Mucosa of gallbladder (tissue), 1 donor: ENCODE measurements around the gene PRG3. TPM values are rescaled to one million over a fixed set of nuclear protein-coding genes. Genes with fewer than 3 reads are reported as not detected.

Experiments
- DNase-seq: peaks from one replicate; pipeline ENCODE4 v3.0.0-alpha.2; 2020; ENCODE audit warnings: low spot score
- total RNA-seq: library from RNA; stranded (reverse); gene quantifications from one replicate; pipeline ENCODE4 v1.2.1, GENCODE V29; 2021
- donor health status: DM: no; HTN: no; CAD: no.

Gene PRG3
- not detected for total RNA-seq

- no peak for DNase-seq
Measured at GRCh38 chr11:57380975-57381374, at the start of gene PRG3. Gene PRG3, minus strand, starts transcription at chr11:57381150. Its CDS starts 442 bp downstream, at chr11:57380708.

GRCh38 chr11:57429946-57430345 lies 49.0 kb upstream of the PRG3 start:
- DNase-seq = no peak

DNA sequence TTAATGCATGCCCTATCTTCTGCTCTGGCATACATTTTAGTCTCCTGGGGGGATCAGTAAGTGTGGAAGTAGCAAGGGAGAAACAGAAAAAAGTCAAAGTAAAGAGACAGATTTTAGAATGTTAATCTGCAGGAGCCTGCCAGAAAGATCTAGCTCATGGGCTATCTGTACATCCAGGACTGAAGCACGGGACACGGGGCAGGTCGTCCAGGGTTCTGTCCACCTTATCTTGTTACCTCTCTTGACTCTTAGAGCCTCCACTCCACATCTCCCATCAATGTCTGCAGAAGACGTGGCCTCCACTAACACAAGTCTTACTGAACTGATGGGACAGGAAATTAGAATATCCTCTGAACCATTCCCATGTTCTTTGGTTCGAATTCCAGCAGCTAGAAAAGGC lies 47.7 kb upstream of the PRG3 start:
- no peak for DNase-seq

DNA sequence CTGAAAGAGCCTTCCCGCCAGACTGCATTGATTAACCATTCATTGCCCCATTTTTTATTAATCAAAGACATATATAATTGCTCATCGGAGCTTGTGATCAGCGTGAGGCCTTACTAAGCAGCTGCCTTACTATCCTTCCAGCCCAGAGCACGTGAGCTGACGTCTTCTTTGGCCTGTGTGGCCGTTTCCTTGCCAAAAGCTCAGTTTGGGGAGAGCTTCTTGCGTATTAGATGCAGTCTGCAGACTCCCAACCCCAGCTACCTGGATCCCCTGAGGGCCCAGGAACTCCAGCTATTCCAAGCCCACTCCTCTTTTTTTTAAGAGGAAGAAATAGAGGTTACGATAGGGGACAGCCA lies 46.8 kb upstream of the PRG3 start:
- peak; percentile 71 for DNase-seq

DNA sequence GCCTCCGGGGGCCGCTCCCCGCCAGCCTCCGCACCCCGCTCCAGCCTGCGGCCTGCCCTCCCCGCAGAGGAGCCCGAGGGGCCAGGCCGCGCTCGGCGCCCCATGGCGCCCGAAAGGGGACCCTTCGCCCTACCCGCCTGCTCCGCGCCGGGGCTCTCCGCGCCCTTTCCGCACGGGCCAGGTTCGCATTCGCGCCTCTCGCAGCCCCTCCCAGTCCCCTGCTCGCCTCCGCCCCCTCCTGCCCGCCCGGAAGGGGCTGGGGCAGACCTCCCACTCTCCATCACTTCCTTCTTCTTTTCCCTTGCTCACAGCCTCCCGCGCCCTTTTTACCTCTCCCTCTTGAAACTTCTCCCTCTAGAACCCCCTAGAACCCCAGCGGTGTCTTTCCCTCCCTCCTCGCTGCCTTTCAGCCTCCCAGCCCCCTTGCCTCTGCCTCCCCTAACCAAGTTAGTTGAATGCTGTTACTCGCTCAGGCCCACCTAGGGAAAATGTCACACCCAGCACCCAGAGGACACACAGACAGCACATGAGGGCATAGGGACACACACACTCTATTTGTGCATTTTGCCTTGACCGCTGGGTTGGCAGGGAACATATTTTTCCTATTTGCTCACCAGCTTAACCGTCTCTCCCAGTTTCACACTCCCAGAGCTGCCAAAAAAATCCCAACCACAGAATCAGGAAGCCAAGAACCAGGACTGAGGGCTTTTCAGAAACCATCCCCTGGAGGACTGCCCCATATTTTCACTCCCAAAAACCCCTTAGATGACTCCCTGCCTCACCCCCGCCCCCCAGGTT lies 46.2 kb upstream of the PRG3 start, which contains the start of gene SLC43A3:
Gene SLC43A3 (minus strand): TSS at position 193 of the 798 bp plus-strand sequence. CDS start 949 bp downstream, outside the sequence.
- peak; percentile 73 for DNase-seq

GRCh38 chr11:57426439-57426928 lies 45.5 kb upstream of the PRG3 start:
- DNase-seq = peak; percentile 28

GRCh38 chr11:57425565-57426438 lies 44.9 kb upstream of the PRG3 start:
- peak; percentile 77 for DNase-seq

- DNase-seq = peak; percentile 63
Measured at GRCh38 chr11:57424792-57425564, 44.0 kb upstream of the PRG3 start.

DNA sequence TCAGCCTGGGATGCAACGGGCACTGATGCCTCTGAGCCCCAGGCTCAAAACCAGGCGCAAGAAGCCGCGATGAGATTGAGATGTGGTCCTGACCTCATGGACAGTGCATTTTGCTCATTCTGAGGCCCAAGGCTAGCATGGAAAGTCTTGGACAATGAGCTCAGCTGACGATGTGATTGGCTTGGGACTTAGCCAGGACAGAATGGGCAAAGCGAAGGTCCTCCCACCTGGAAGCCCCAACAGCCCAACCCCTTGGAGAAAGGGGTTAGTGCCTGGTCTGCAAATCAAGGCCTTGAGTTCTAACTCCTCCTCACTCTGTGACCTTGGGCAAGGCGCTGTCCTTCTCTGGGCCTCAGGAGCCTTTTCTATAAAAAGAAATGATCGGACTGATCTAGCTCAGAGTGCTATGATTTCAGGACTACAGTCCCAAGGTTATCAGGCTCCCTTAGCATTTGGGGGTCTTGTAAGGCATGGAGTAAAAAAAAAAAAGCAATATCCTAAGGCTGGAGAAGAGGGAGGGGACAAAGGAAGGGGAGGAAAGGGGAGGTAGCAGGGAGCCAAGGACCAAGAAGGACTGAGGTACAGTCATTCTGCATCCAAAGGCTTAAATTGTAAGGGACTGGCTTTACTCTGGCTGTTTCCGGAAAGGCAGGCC lies 43.3 kb upstream of the PRG3 start:
- no peak for DNase-seq

- no peak for DNase-seq
Measured at GRCh38 chr11:57422669-57423068, 41.7 kb upstream of the PRG3 start.

GRCh38 chr11:57421805-57422204 lies 40.9 kb upstream of the PRG3 start:
- DNase-seq = no peak

DNA sequence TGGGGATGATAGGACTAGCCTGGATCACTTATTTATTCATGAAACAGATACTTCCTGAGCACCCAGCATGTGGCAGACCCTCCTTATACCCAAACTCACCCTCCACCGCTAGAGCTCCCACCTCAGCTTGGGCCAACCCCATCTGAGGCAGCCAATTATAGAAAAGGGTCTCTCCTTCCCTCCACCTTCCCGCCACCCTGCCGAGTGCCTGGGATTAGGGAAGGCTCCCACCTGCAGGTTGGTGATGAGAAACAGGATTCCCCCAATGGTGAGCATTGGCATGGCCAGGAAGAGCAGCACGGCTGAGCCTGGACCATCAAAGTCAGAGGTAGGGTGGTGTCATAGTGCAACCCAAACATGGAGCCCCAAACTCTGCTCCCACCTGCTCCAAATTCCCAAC lies 40.1 kb upstream of the PRG3 start:
- DNase-seq = no peak

DNA sequence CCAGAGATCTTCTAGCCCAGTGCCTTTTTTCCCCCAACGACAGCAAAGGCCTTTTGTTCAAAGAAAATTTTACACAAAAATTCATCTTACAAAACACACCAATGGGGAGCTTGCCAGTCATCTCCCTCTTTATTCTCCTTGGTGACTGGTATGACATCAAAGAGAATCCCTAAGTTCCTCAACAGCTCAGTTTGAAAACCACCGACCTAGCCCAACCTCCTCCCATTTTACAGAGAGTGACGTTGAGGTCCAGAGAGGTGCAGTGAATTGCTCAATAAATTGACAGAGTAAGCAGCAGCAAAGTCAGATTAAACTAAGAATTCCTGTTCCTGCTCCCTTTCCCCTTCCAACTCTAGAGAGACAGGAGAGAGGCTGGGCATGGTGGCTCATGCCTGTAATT lies 38.2 kb upstream of the PRG3 start:
- DNase-seq = no peak

- DNase-seq = no peak
Measured at GRCh38 chr11:57418131-57418530, 37.2 kb upstream of the PRG3 start.

GRCh38 chr11:57417056-57417455 lies 36.1 kb upstream of the PRG3 start:
- DNase-seq = peak; percentile 34

DNA sequence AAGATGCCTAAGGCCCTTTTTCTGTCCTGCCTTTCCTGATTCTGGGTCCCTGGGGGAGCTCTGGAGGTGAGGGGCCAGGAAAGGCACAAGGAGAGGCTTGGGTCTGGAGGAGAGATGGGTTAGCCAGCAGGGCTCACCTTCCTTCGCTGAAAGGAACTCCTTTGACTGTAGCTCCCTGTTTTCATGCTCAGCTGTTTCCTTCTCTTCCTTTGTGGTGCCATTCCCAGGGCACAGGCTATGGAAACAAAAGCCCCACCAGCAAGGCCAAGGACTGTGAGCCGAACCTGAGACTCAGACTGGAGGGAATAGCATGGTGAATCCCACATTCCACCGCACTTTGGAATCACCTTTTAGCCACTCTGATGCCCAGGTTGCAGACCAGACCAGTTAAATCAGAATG lies 35.5 kb upstream of the PRG3 start:
- DNase-seq = no peak

GRCh38 chr11:57414612-57415212 lies 33.8 kb upstream of the PRG3 start:
- no peak for DNase-seq

GRCh38 chr11:57413681-57414080 lies 32.7 kb upstream of the PRG3 start:
- DNase-seq = no peak

- DNase-seq = no peak
Measured at GRCh38 chr11:57410287-57410686, 29.3 kb upstream of the PRG3 start.

DNA sequence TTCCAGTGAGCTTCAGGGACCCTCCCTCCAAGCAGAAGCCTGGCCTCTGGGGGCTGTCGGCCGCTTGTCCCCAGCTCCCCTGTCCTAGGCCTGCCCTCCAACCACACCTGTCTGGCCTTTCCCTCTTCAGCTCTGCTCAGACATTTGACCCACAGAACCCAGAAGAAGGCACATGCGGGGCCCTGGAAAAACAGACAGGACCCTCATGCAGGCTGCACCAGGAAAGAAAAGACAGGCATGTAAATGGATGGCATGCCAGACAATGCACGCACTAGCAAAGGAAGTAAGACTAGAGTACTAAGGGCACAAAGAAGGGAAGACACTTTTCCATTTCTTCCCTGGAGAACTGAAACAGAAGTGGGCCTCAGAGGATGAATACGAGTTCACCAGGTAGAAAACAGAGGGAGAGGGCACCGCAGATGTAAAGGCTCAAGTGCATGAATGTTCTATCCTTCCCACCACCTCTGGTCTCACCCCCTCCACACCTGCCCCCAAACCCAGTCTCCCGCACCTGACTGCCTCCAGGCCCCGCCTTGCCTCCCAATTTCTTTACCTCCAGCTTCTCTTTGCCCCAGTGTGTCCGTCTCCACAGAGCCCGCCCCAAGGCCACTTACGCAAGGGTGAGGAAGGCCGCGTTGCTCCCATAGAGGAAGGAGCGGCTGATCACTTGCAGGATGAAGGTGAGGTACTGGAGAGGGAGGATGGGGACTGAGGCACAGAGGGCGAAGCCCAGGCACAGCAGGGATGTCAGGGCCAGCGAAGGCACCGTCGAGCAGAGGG lies 28.6 kb upstream of the PRG3 start:
- no peak for DNase-seq
